ENCODE data around the gene ADAMTS13.
A peak's percentile ranks its signal among the peaks of the same experiment; 100 is the strongest.

The ADAMTS13 gene

GRCh38 chr9:133505186-133505830 lies 83.1 kb downstream of the ADAMTS13 start:
- intact Hi-C loops (cut with DNase I; ENCODE audit: low total_unique reads) = no loop called here
- Histone ChIP-seq H3K4me3 (no peak overlapping the region), H3K4me1 (peaks cover 0 to 25% (median 18%) of the 10 kb centered on the region in 4 donors), H3K36me3 (no peaks in the 10 kb centered on the region), H3K27ac (no peak overlapping the region), H3K9me3 (peaks cover 0 to 18% (median 8%) of the 10 kb centered on the region in 3 donors), H3K27me3 (peaks cover 0 to 33% of the 10 kb centered on the region in 2 donors)
- DNase-seq = no peak
- no peak for TF ChIP-seq CTCF (IDR thresholded peaks at IDR 0.05)

- no peaks in the 10 kb centered on the region for H3K36me3 ChIP-seq
- no peak for TF ChIP-seq CTCF (IDR thresholded peaks at IDR 0.05)
- H3K4me1 ChIP-seq = peaks cover 0 to 25% (median 18%) of the 10 kb centered on the region in 4 donors
- DNase-seq = peak; percentile 74 to 85
- H3K9me3 ChIP-seq = peaks cover 0 to 18% (median 8%) of the 10 kb centered on the region in 3 donors
- peaks cover 0 to 37% of the 10 kb centered on the region in 2 donors for H3K27me3 ChIP-seq
- intact Hi-C loops (cut with DNase I; ENCODE audit: low total_unique reads) = no loop called here
- H3K4me3 ChIP-seq = no peak overlapping the region
- H3K27ac ChIP-seq = no peak overlapping the region
These were observed 83.9 kb downstream of the ADAMTS13 start for GRCh38 chr9:133505901-133506652.

- Histone ChIP-seq H3K27ac (no peak overlapping the region), H3K27me3 (peaks cover 0 to 39% of the 10 kb centered on the region in 2 donors), H3K9me3 (peaks cover 0 to 13% (median 2%) of the 10 kb centered on the region in 3 donors), H3K4me3 (no peak overlapping the region), H3K4me1 (peaks cover 0 to 25% (median 18%) of the 10 kb centered on the region in 4 donors), H3K36me3 (no peaks in the 10 kb centered on the region)
- no peak for TF ChIP-seq CTCF (IDR thresholded peaks at IDR 0.05)
- DNase-seq = peak; percentile 80 to 87
- intact Hi-C loops (cut with DNase I; ENCODE audit: low total_unique reads) = no loop called here
These were observed 84.5 kb downstream of the ADAMTS13 start for GRCh38 chr9:133506653-133507038.

GRCh38 chr9:133507246-133507965 lies 85.2 kb downstream of the ADAMTS13 start:
- no peak for DNase-seq
- Histone ChIP-seq H3K4me1 (peaks cover 0 to 25% (median 18%) of the 10 kb centered on the region in 4 donors), H3K4me3 (no peak overlapping the region), H3K27me3 (peaks cover 0 to 39% of the 10 kb centered on the region in 2 donors), H3K36me3 (no peaks in the 10 kb centered on the region), H3K27ac (no peak overlapping the region), H3K9me3 (peaks cover 0 to 6% (median 0%) of the 10 kb centered on the region in 3 donors)
- intact Hi-C loops (cut with DNase I; ENCODE audit: low total_unique reads) = no loop called here
- TF ChIP-seq CTCF (IDR thresholded peaks at IDR 0.05) = no peak

- H3K36me3 ChIP-seq = no peaks in the 10 kb centered on the region
- no peak for DNase-seq
- H3K27me3 ChIP-seq = peaks cover 0 to 39% of the 10 kb centered on the region in 2 donors
- TF ChIP-seq CTCF (IDR thresholded peaks at IDR 0.05) = no peak
- H3K4me3 ChIP-seq = no peak overlapping the region
- intact Hi-C loops (cut with DNase I; ENCODE audit: low total_unique reads) = no loop called here
- no peak overlapping the region for H3K27ac ChIP-seq
- H3K9me3 ChIP-seq = peaks cover 0 to under 1% (median 0%) of the 10 kb centered on the region in 3 donors
- H3K4me1 ChIP-seq = peaks cover 0 to 25% (median 18%) of the 10 kb centered on the region in 4 donors
These were observed 85.9 kb downstream of the ADAMTS13 start for GRCh38 chr9:133508046-133508445.

Data from tibial artery (tissue), 4 donors.